Muscle layer of duodenum (tissue), 2 donors: ENCODE results near the gene ALX4.
A peak's percentile ranks its signal among the peaks of the same experiment; 100 is the strongest.

ENCODE experiments used
- H3K27ac ChIP-seq: one replicate; pipeline ENCODE4 v1.7.0; 2013; ENCODE audit warnings: mild to moderate bottlenecking, low read length
- H3K27me3 ChIP-seq: one replicate; pipeline ENCODE4 v1.7.0; 2013; ENCODE audit warnings: low read depth, mild to moderate bottlenecking, control low read depth, low read length
- H3K36me3 ChIP-seq, 2 donors: one replicate each; pipeline ENCODE4 v1.7.0; 2013; ENCODE audit warnings: low read length in 2 of 2, control low read depth in 1 of 2, mild to moderate bottlenecking in 1 of 2; ENCODE audit not compliant: insufficient read depth in 2 of 2, control insufficient read depth in 1 of 2
- H3K4me1 ChIP-seq, 2 donors: one replicate each; pipeline ENCODE4 v1.7.0; 2013; ENCODE audit warnings: low read length in 2 of 2, mild to moderate bottlenecking in 2 of 2, control low read depth in 1 of 2, moderate library complexity in 1 of 2; ENCODE audit not compliant: insufficient read depth in 2 of 2, control insufficient read depth in 1 of 2
- H3K4me3 ChIP-seq, 2 donors: one replicate each; pipeline ENCODE4 v1.7.0; 2013; ENCODE audit warnings: low read length in 2 of 2, low read depth in 1 of 2, mild to moderate bottlenecking in 1 of 2
- H3K9me3 ChIP-seq, 2 donors: one replicate each; pipeline ENCODE4 v1.7.0; 2013; ENCODE audit warnings: low read length in 2 of 2, control low read depth in 1 of 2, mild to moderate bottlenecking in 1 of 2; ENCODE audit not compliant: control insufficient read depth in 1 of 2
- donor health status: healthy.

Gene ALX4

DNA sequence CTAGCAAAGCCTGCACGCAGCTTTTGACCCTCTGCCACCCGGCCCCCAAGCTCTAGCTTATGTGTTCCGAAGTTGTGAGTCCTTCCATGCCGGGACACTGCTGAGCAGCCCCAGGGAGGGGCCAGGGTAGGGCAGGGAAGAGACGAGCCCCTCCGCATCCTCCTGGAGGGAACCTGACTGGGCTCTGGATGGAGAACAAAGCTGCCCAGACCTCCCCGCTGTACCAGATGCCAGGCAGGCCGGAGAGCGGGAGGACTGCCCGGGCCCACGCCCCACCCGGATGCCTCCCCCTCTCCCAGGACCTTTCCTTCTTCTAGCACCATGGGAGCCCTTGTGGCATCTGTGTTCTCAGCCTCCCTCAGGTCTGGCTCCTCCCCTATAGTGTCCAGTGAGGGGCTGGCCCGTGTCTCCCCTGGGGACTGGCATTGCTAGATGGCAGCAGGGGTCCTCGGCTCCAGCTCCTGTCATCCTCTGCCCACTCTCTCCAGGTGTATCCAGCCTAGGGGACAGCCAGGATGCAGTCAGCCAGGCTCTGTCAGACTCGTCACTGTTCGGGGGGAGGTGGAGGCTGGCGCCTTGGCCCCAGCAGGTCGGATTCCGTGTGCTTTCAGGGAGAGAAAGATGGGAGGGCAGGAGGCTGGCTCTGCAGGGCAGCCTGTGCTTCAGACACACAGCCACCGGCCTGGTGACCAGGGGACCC lies 46.1 kb downstream of the ALX4 start:
- H3K27ac ChIP-seq: no peak overlapping the region
- H3K4me3 ChIP-seq: no peak overlapping the region
- H3K4me1 ChIP-seq: no peaks in the 10 kb centered on the region
- H3K36me3 ChIP-seq: no peaks in the 10 kb centered on the region
- H3K9me3 ChIP-seq: no peaks in the 10 kb centered on the region
- H3K27me3 ChIP-seq: no peaks in the 10 kb centered on the region

DNA sequence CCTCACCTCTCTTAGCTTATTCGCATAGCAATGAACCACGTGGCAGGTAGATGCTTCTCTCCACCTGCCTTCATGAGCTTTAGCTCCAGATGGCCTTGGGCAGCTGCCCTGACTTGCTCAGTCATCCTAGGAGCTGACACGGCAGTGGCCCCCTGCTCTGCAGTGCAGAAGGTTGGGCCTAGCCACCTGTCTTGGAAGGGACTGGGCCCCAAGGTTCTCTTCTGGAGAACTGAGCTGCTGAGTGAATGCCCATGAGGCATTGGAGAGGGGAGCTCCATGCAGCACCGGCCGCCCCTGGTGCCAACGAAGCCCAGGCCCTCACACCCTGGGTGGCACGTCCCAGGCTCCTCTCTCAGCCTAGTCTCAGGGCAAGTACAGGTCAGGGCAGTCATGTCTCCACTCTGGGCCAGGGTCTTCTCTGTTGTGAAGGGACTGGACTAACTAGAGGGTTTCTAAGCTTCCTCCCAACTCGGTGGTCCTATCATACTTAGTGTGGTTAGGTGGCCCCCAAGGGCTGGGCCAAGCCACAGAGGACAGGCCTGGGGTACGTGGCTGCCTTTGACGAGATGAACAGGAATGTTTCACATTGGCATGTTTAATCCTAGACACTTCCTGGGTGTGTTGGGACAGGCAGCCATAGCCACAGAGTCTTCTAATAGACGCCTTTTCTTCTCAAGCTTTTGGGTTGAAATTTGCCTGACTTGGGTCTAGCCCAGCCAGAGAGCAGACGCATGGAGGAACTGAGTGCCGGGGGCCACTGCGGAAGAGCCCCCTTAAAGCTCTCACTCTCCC lies 47.9 kb downstream of the ALX4 start:
- Histone ChIP-seq H3K4me1 (no peaks in the 10 kb centered on the region), H3K27ac (no peak overlapping the region), H3K36me3 (no peaks in the 10 kb centered on the region), H3K27me3 (no peaks in the 10 kb centered on the region), H3K4me3 (no peak overlapping the region), H3K9me3 (no peaks in the 10 kb centered on the region)

DNA sequence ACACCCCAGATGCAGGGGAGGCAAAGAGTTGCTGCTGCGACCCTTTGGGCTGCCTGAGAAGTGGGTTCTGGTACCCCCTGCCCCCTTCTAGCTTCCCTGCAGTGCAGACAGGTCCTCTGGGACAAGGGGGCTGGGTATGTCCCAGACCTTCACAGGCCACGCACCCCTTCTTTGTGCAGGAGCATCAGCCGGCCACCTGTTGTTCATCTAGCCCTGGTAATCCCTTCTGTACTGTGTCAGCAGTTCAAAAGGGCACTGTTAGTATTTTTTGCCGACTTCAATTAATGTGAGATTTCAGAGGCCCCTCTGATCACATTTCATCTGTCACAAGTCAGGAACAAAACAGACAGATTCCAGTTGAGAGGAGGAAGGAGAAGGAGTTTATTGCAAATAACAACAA lies 49.9 kb downstream of the ALX4 start:
- Histone ChIP-seq H3K27me3 (no peaks in the 10 kb centered on the region), H3K27ac (no peak overlapping the region), H3K4me1 (no peaks in the 10 kb centered on the region), H3K4me3 (no peak overlapping the region), H3K36me3 (no peaks in the 10 kb centered on the region), H3K9me3 (no peaks in the 10 kb centered on the region)

DNA sequence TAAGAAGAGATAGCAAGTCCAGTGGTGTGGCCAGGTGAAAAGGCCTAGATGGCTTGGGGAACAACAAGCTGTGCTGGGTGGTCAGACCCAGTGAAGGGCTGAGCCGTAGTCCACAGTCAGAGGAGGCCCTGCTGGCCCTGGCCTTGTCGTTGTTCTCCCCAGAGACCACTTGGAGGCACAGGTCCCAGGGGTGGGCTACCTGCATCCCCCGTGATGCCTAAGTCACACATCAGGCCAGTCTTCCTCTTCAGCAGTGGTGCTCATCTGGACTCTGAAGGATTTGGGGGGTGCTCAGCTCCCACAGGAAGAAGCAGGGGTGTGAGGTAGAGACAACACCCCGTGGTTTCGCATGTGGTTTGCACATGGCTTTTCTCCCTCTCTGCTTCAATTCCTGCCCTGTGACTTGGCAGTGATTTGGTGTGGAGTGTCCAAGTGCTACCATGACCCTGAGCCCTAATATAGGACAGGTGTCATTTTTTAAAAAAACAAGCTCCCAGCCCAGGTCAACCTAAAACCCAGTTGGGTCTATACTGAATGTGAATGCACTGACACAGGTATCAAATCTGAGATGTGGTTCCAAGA lies 51.0 kb downstream of the ALX4 start:
- Histone ChIP-seq H3K27ac (no peak overlapping the region), H3K9me3 (no peaks in the 10 kb centered on the region), H3K4me1 (no peaks in the 10 kb centered on the region), H3K36me3 (no peaks in the 10 kb centered on the region), H3K27me3 (no peaks in the 10 kb centered on the region), H3K4me3 (no peak overlapping the region)

DNA sequence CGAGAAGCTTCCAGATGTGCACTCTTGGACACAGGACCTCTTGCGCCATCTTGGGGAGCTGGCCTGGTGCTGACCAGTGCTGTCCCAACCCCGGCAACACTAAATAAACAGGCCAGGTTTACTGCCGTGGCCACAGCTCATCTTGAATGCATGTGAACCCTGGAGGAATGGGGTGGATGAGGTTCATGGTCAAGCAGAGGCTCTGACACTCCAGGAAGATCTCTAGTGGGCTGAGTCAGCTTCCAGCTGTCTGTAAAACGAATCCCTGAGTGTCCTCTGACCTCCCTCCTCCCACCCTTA lies 51.8 kb downstream of the ALX4 start:
- Histone ChIP-seq H3K4me1 (no peaks in the 10 kb centered on the region), H3K27ac (no peak overlapping the region), H3K9me3 (peaks cover under 1 to 3% of the 10 kb centered on the region in 2 donors), H3K36me3 (no peaks in the 10 kb centered on the region), H3K27me3 (no peaks in the 10 kb centered on the region), H3K4me3 (no peak overlapping the region)

DNA sequence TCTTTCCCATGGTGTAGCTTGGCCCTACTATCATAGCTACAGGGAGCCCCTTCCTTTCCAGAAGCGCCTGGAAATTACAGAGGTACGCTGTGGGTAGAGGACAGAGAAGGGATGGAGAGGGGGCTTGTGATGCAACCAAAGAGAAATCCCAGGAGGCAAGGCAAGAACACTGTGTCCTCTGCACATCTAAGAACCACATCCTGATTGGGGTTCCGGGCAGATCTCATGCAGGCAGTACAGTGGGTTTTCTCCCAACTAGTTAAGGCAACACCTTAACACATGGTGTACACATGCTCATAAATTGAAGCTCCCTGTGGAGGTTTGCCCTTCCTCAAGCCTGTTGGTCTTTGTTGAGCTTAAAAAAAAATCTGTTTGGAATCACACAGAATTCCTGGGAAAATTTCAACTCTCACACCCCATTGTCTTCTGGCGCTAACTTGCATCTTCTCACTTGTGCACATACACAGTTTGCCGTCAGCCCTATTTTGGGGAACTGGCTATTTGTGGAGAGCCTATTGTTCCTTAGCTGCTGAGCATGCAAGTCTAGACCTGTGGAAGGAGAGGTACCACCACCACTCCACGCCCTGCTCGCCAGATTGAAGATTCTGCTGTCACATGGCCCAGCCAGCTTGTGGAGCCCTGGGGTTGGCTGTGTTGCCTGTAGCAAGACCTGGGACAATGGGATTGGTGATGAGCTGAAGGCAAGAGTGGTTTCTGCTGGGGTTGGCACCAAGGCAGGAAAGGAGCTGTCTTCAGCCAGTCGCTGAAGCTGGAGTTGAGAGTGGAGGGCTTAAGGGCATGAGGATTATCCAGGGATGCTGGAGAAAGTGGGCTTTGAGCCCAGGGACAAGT lies 52.4 kb downstream of the ALX4 start:
- H3K27ac ChIP-seq: no peak overlapping the region

DNA sequence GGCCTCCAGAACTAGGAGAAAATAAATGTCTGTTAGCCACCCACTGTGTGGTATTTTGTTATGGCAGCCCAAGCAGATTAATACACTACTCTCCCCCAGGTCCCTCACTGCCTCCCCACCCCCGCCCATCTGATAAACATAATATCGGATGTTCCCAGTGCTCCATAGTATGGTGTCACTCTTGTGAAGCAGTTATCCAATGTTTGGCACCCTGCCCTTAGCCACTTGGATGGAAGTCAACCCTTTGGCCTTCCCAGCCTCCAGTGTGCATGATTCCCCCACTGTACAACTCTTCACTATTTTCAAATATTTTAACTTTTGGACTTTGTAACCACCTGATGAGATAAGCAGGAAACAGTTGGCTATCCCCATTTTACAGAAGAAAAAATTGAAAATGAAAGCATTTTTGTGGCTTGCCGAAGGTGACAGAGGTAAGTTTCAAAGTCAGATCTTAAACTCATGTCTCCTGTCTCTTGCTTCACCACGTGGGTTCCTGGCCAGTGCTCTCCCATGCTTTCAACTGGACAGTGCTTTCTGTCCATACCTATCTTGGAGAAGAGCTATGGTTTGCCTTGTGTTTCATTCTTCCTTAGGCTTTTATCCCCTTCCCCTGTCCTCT lies 53.2 kb downstream of the ALX4 start:
- Histone ChIP-seq H3K4me3 (no peak overlapping the region), H3K9me3 (peaks cover 9 to 16% of the 10 kb centered on the region in 2 donors), H3K4me1 (no peaks in the 10 kb centered on the region), H3K27me3 (no peaks in the 10 kb centered on the region), H3K27ac (no peak overlapping the region), H3K36me3 (peaks cover 0 to 4% of the 10 kb centered on the region in 2 donors)

More for the DNA sequence above, 52.4 kb downstream of the ALX4 start:
- Histone ChIP-seq H3K4me3 (no peak overlapping the region), H3K4me1 (no peaks in the 10 kb centered on the region), H3K36me3 (peaks cover 0 to 4% of the 10 kb centered on the region in 2 donors), H3K9me3 (peaks cover 6 to 9% of the 10 kb centered on the region in 2 donors), H3K27me3 (no peaks in the 10 kb centered on the region)

DNA sequence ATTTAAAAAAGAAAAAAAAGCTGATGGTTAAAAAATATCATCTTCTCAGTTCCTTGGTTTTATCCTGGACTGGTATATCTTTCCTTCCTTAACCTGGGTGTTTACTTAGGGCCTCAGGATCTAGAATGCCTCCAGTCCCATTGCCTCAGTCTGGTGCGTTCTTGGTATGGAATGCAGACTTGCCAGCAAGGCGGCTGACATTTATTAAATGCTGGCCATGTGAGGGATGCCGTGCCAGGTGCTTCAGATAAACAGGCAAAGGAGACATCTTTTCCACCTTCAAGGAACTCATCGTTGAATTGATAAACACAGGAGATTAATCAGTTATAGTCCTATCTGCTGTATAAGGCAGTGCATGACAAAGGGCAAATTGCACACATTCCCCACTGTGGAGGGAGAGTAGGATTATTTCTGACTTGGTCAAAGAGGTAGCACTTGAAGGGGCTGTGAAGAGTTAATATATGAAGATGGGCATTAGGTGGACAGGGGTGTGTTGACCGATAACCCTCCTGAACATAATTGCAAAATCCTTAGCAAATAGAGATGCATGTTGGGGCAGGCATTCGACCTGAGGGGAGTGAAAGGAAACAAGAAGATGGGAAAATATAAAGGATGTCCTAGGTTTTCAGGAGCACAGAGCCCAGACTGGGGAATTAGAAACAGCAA lies 54.4 kb downstream of the ALX4 start:
- Histone ChIP-seq H3K4me3 (no peak overlapping the region), H3K27ac (no peak overlapping the region), H3K9me3 (peaks cover 10 to 16% of the 10 kb centered on the region in 2 donors), H3K27me3 (no peaks in the 10 kb centered on the region), H3K36me3 (peaks cover 0 to 4% of the 10 kb centered on the region in 2 donors), H3K4me1 (no peaks in the 10 kb centered on the region)

DNA sequence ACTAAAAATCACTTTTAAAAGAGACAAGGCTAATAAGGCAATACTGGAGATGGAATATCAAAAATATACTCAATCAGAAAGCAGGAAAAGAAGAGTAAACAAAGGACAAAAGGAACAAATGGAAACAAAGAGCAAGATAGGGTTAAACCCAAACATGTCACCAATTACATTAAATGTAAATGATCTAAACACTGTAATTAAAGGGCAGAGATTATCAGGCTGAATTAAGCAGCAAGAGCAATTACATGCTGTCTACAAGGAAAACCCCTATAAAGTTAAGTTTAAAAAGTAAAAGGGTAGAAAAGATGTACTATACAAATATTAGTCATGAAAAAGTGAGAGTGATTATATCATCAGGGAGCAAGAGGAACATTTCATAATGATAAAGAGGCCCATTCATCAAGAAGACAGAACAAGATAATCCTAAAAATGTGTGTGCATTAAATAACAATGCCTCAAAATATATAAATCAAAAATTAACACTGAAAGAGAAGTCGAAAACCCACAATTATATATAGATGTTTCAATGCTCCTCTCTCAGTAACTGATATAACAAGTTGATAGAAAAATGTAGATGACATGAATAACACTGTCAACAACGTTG lies 56.8 kb downstream of the ALX4 start:
- H3K9me3 ChIP-seq: peaks cover 10 to 16% of the 10 kb centered on the region in 2 donors
- no peaks in the 10 kb centered on the region for H3K27me3 ChIP-seq
- H3K27ac ChIP-seq: no peak overlapping the region
- H3K4me3 ChIP-seq: peak overlapping the region in 1 of 2 donors; percentile 10
- H3K36me3 ChIP-seq: peaks cover 0 to 9% of the 10 kb centered on the region in 2 donors
- no peaks in the 10 kb centered on the region for H3K4me1 ChIP-seq

DNA sequence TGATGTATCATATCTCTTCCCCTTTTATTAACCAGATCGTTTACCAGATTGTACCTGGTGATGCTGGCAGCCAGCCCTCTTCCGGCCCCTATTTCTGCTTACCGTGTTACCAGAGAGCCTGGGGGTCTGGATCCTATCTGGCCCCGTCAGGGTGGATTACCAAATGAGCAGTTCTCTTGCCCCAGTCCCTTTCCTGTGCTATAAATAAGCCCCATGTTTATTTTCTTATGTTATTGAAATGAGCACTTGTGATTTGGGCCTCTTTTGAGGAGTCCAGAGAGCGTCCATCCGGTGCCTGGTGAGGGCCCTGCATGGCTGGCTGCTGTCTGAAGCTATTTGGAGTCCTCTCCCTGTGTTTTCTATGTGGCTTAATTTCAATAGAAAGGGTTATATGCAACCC lies 59.5 kb downstream of the ALX4 start:
- peaks cover 10 to 16% of the 10 kb centered on the region in 2 donors for H3K9me3 ChIP-seq
- no peak overlapping the region for H3K4me3 ChIP-seq
- no peaks in the 10 kb centered on the region for H3K4me1 ChIP-seq
- no peak overlapping the region for H3K27ac ChIP-seq
- H3K27me3 ChIP-seq: no peaks in the 10 kb centered on the region
- H3K36me3 ChIP-seq: peaks cover 0 to 9% of the 10 kb centered on the region in 2 donors
